ENCODE results near the gene APOBEC3F.
"Not testable (repeated sequence)": the region's sequence is repeated elsewhere in the genome, so short reads cannot be mapped to it uniquely, and the experiment has no call there.

The APOBEC3F gene

DNA sequence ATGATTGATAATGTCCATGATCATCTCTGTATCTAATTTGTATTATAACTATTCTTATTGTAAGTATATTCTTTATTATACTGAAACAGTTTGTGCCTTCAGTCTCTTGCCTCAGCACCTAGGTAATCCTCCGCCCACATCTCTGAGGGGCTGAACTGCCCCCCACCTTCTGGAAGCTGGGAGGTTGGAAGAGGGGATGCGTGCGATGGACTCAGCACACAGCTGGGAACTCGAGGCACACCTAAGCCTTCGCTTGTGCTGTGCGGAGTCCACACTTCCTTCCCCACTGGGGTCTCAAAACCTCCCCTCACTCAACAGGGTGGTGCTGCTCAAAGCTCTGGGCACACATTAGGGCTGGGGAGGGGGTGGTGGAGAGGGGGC, 27.1 kb upstream of the APOBEC3F start:
- H3K27me3 ChIP-seq (replicated peaks; ENCODE audit: control insufficient read depth, insufficient read depth, low read length, poor library complexity, severe bottlenecking); H3K9me3 ChIP-seq (ENCODE audit: control insufficient read depth, low read length); DNase-seq; H3K4me1 ChIP-seq (ENCODE audit: control insufficient read depth, insufficient read depth, low read length, poor library complexity, severe bottlenecking); H3K36me3 ChIP-seq (ENCODE audit: control insufficient read depth, insufficient read depth, low read length): not testable (repeated sequence)
- Histone ChIP-seq H3K27ac (ENCODE audit: insufficient read depth, low read length, poor library complexity, severe bottlenecking) (peak overlapping the region; percentile 68), H3K4me3 (ENCODE audit: insufficient read depth, low read depth, low read length, poor library complexity, severe bottlenecking) (peak overlapping the region; percentile 49)

DNA sequence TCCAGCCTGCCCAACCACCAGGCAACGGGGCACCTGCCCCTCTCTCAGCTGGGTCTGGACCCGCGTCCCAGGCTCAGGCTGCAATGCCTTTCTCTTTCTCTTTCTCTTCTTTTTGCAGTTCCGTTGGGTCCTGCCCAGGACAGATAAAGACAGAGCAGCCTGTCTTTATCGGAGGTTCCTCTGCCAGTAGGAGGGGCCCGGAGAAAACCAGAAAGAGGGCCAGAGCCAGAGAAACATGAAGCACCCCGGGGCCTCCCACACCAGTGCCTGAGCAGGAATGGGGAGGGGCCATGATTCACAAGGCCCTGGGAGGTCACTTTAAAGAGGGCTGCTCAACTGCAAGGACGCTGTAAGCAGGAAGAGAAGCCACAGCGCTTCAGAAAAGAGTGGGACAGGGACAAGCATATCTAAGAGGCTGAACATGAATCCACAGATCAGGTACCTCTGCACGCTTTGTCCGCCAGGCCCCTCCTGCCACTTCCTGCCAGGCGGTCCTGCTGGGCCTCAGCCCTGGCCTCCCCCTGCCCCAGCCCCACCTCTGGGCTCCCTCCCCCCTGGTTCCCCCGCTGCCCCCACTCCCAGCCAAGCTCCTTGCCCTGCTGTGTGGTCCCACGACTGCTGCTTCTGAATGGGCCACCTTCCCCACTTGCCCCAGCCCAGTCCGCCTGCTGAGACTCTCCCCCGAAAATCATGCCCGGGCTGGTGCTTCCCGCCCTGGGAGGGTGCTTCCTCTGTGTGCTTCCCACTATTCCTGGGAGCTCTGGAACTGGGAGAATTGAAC, 26.5 kb upstream of the APOBEC3F start, which contains the start of gene APOBEC3C:
Gene APOBEC3C, plus strand, starts transcription at position 316 of the 781 bp plus-strand sequence. Its CDS starts 106 bp downstream, at position 422.
- Histone ChIP-seq H3K9me3 (ENCODE audit: control insufficient read depth, low read length) (no peaks in the 10 kb centered on the region), H3K36me3 (ENCODE audit: control insufficient read depth, insufficient read depth, low read length) (peaks cover 9% of the 10 kb centered on the region), H3K4me1 (ENCODE audit: control insufficient read depth, insufficient read depth, low read length, poor library complexity, severe bottlenecking) (peaks cover 8% of the 10 kb centered on the region), H3K27me3 (replicated peaks; ENCODE audit: control insufficient read depth, insufficient read depth, low read length, poor library complexity, severe bottlenecking) (no peaks in the 10 kb centered on the region), H3K27ac (ENCODE audit: insufficient read depth, low read length, poor library complexity, severe bottlenecking) (peak within 1 kb of the TSS; percentile 68), H3K4me3 (ENCODE audit: insufficient read depth, low read depth, low read length, poor library complexity, severe bottlenecking) (peak within 1 kb of the TSS; percentile 49)
- DNase-seq: peak; percentile 60 to 63 (median 62)

DNA sequence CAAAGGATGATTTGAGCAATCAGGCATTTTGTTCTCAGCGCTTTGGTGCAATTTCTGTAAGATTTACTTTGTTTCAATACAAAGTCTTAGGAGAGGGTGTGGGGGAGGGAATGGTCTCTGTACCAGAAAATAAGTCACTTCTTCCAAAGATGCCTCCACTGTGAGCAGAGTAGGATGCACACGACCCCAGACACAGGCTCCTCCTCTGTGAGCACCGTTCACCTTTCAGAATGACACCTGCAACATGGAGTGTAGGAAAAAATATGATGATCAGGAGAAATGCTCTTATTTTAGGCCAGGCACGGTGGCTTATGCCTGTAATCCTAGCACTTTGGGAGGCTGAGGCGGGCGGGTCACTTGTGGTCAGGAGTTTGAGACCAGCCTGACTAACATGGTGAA, 25.9 kb upstream of the APOBEC3F start:
- DNase-seq; H3K9me3 ChIP-seq (ENCODE audit: control insufficient read depth, low read length); H3K27me3 ChIP-seq (replicated peaks; ENCODE audit: control insufficient read depth, insufficient read depth, low read length, poor library complexity, severe bottlenecking); H3K4me1 ChIP-seq (ENCODE audit: control insufficient read depth, insufficient read depth, low read length, poor library complexity, severe bottlenecking): not testable (repeated sequence)
- H3K36me3 ChIP-seq (ENCODE audit: control insufficient read depth, insufficient read depth, low read length): peaks cover 12% of the 10 kb centered on the region
- H3K4me3 ChIP-seq (ENCODE audit: insufficient read depth, low read depth, low read length, poor library complexity, severe bottlenecking): peak overlapping the region; percentile 49
- H3K27ac ChIP-seq (ENCODE audit: insufficient read depth, low read length, poor library complexity, severe bottlenecking): peak overlapping the region; percentile 68

DNA sequence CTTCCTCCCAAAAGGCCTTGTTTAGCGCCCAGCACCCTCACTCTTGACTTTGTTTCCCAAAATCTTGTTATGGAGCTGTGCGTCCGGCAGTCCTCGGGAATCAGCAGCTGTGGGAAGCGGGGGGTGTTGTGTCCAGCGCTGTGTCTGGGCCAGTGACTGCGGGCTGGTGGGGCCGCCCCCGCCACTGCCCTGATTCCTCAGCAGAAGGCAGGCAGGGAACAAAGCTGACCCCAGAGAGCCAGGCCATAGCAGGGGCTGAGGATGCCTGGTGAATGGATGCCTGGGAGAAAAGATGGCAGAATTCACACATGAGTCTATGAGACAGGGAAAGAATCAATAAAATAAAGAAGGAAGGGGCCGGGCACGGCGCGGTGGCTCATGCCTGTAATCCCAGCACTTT, 24.1 kb upstream of the APOBEC3F start:
- no peak overlapping the region for H3K27ac ChIP-seq (ENCODE audit: insufficient read depth, low read length, poor library complexity, severe bottlenecking)
- H3K27me3 ChIP-seq (replicated peaks; ENCODE audit: control insufficient read depth, insufficient read depth, low read length, poor library complexity, severe bottlenecking): no peaks in the 10 kb centered on the region
- no peaks in the 10 kb centered on the region for H3K9me3 ChIP-seq (ENCODE audit: control insufficient read depth, low read length)
- H3K36me3 ChIP-seq (ENCODE audit: control insufficient read depth, insufficient read depth, low read length): peaks cover 12% of the 10 kb centered on the region
- no peak overlapping the region for H3K4me3 ChIP-seq (ENCODE audit: insufficient read depth, low read depth, low read length, poor library complexity, severe bottlenecking)
- no peak for DNase-seq
- H3K4me1 ChIP-seq (ENCODE audit: control insufficient read depth, insufficient read depth, low read length, poor library complexity, severe bottlenecking): peaks cover 13% of the 10 kb centered on the region

DNA sequence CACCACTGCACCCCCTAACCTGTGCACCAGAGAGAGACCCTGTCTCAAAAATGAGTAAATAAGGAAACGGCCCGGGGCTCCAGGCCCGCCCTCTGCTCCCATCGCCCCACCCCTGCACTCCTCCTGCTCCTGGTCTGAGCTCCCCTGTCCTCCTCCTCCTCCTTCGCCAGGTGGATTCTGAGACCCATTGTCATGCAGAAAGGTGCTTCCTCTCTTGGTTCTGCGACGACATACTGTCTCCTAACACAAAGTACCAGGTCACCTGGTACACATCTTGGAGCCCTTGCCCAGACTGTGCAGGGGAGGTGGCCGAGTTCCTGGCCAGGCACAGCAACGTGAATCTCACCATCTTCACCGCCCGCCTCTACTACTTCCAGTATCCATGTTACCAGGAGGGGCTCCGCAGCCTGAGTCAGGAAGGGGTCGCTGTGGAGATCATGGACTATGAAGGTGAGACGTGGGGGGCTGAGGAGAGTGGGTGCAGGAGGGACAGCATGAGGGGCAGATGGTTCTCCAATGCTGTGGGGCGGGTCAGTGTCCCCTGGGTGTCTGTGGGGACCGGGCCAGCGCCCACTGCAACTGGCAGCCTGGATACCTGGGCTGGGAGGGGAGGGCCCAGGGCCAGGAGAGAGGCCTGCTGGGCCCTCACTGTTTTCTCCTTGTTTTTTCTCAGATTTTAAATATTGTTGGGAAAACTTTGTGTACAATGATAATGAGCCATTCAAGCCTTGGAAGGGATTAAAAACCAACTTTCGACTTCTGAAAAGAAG, 22.9 kb upstream of the APOBEC3F start:
- Histone ChIP-seq H3K36me3 (ENCODE audit: control insufficient read depth, insufficient read depth, low read length) (peaks cover 12% of the 10 kb centered on the region), H3K27ac (ENCODE audit: insufficient read depth, low read length, poor library complexity, severe bottlenecking) (no peak overlapping the region), H3K27me3 (replicated peaks; ENCODE audit: control insufficient read depth, insufficient read depth, low read length, poor library complexity, severe bottlenecking) (no peaks in the 10 kb centered on the region), H3K9me3 (ENCODE audit: control insufficient read depth, low read length) (no peaks in the 10 kb centered on the region), H3K4me3 (ENCODE audit: insufficient read depth, low read depth, low read length, poor library complexity, severe bottlenecking) (no peak overlapping the region), H3K4me1 (ENCODE audit: control insufficient read depth, insufficient read depth, low read length, poor library complexity, severe bottlenecking) (peaks cover 20% of the 10 kb centered on the region)
- no peak for DNase-seq

DNA sequence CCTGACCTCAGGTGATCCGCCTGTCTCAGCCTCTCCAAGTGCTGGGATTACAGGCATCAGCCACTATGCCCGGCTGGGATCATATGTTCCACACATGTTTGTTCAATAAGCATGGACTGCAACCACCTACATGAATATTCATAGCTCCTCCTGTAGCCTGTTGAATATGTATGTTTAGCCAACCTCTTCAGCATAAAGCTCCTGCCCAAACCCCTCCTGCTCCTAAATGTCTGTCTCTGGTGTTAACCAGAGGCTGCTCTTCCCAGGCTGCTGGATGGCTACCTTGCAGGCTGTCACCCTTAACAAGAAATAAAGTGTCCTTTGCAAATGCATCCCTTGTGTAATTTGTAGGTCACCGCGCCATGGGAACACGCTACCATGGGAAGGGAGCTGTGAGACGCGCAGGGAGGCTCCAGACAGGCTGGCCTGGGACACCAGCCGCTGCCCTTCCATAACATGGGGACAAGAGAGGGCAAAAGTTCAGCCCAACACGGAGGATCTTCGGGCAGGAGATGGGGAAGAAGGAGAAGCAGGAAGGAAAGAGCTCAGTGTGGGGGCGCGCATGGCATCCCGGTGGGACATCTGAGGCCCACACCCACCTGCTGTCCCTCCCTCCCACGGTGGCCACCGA, 20.5 kb upstream of the APOBEC3F start:
- not testable (repeated sequence) for H3K4me3 ChIP-seq (ENCODE audit: insufficient read depth, low read depth, low read length, poor library complexity, severe bottlenecking); DNase-seq; H3K27me3 ChIP-seq (replicated peaks; ENCODE audit: control insufficient read depth, insufficient read depth, low read length, poor library complexity, severe bottlenecking); H3K9me3 ChIP-seq (ENCODE audit: control insufficient read depth, low read length)
- peaks cover 15% of the 10 kb centered on the region for H3K36me3 ChIP-seq (ENCODE audit: control insufficient read depth, insufficient read depth, low read length)
- H3K27ac ChIP-seq (ENCODE audit: insufficient read depth, low read length, poor library complexity, severe bottlenecking): peak overlapping the region; percentile 45
- H3K4me1 ChIP-seq (ENCODE audit: control insufficient read depth, insufficient read depth, low read length, poor library complexity, severe bottlenecking): peaks cover 33% of the 10 kb centered on the region

DNA sequence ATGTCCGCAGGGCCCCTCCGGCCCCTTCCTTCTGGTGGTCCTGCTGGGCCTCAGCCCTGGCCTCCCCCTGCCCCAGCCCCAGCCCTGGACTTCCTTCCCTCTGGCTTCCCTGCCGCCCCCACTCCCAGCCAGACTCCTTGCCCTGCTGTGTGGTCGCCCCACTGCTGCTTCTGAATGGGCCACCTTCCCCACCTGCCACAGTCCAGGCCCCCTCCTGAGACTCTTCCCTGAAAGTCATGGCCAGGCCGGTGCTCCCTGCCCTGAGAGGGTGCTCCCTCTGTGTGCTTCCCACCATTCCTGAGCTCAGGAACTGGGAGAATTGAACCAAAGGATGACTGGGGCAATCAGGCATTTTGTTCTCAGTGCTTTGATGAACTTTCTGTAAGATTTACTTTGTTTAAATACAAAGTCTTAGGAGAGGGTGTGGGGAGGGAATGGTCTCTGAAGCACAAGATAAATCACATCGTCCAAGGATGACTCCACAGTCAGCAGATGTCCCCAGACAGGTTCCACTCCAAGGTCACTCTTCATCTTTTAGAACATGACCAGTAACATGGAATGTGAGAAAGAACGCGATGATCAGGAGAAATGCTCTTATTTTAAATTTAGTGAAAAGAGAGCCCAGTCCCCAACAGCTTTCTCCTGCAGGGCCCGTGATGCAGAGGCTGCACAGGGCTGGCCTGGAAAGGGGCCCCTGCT, 19.0 kb upstream of the APOBEC3F start:
- DNase-seq: no peak
- Histone ChIP-seq H3K4me3 (ENCODE audit: insufficient read depth, low read depth, low read length, poor library complexity, severe bottlenecking) (peak overlapping the region; percentile 56), H3K36me3 (ENCODE audit: control insufficient read depth, insufficient read depth, low read length) (peaks cover 19% of the 10 kb centered on the region), H3K27me3 (replicated peaks; ENCODE audit: control insufficient read depth, insufficient read depth, low read length, poor library complexity, severe bottlenecking) (no peaks in the 10 kb centered on the region), H3K4me1 (ENCODE audit: control insufficient read depth, insufficient read depth, low read length, poor library complexity, severe bottlenecking) (peaks cover 31% of the 10 kb centered on the region), H3K27ac (ENCODE audit: insufficient read depth, low read length, poor library complexity, severe bottlenecking) (peak overlapping the region; percentile 78), H3K9me3 (ENCODE audit: control insufficient read depth, low read length) (no peaks in the 10 kb centered on the region)

DNA sequence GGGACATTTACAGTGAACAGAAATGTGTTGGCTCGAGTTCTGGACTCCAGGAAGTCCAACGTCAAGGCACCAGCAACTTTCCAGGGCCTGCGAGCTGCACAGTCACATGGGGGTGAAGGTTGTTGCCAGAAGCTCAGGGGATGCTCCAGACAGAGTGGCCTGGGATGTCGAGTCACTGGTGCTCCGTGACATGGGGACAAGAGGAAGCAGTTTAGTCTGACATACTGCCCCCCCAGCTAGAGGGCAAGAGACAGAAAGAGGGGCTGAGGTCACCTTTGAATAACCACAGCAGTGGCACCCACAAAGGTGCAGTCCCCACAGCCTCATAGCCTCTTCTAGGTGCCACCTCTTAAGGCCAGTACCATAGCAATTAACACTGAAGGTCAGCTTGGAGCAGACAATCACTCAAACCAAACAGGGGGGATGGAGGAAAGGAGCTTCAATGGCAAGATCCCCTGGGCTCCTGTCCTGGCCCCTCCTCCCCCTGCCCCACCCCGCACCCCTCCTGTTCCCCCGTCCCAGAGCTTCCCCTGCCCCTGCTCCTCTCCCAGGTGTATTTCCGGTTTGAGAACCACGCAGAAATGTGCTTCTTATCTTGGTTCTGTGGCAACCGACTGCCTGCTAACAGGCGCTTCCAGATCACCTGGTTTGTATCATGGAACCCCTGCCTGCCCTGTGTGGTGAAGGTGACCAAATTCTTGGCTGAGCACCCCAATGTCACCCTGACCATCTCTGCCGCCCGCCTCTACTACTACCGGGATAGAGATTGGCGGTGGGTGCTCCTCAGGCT, 15.9 kb upstream of the APOBEC3F start:
- peak in 1 of 3 donors; percentile 18 for DNase-seq
- peaks cover 7% of the 10 kb centered on the region for H3K36me3 ChIP-seq (ENCODE audit: control insufficient read depth, insufficient read depth, low read length)
- H3K4me3 ChIP-seq (ENCODE audit: insufficient read depth, low read depth, low read length, poor library complexity, severe bottlenecking): no peak overlapping the region
- H3K4me1 ChIP-seq (ENCODE audit: control insufficient read depth, insufficient read depth, low read length, poor library complexity, severe bottlenecking): peaks cover 31% of the 10 kb centered on the region
- H3K9me3 ChIP-seq (ENCODE audit: control insufficient read depth, low read length): no peaks in the 10 kb centered on the region
- H3K27me3 ChIP-seq (replicated peaks; ENCODE audit: control insufficient read depth, insufficient read depth, low read length, poor library complexity, severe bottlenecking): no peaks in the 10 kb centered on the region
- H3K27ac ChIP-seq (ENCODE audit: insufficient read depth, low read length, poor library complexity, severe bottlenecking): peak overlapping the region; percentile 51

DNA sequence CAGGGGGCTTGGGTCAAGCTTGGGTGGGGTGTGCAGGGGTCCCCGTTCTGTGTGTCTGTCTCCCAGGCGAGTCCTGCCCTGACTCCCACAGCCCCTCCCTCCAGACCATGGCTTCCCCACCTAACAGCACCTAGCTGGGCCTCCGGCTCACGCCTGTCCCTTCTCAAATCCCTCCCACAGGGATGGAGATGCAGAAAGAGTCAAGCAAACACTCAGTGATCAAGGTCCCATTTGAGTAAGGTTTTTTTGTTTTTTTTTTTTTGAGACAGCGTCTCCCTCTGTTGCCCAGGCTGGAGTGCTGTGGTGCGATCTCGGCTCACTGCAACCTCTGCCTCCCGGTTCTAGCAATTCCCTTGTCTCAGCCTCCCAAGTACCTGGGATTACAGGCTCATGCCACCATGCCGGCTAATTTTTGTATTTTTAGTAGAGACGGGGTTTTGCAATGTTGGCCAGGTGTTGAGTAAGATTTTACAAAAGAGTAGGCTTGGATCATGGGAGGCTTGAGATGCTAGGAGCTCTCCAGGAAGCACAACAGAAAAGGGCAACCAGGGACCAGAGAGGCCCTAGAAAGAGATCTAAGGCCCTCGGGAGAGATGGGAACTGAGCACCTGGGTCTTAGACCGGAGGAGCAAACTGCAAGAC, 14.0 kb upstream of the APOBEC3F start:
- Histone ChIP-seq H3K36me3 (ENCODE audit: control insufficient read depth, insufficient read depth, low read length) (peaks cover 7% of the 10 kb centered on the region), H3K27ac (ENCODE audit: insufficient read depth, low read length, poor library complexity, severe bottlenecking) (no peak overlapping the region), H3K4me1 (ENCODE audit: control insufficient read depth, insufficient read depth, low read length, poor library complexity, severe bottlenecking) (peaks cover 25% of the 10 kb centered on the region), H3K27me3 (replicated peaks; ENCODE audit: control insufficient read depth, insufficient read depth, low read length, poor library complexity, severe bottlenecking) (no peaks in the 10 kb centered on the region), H3K4me3 (ENCODE audit: insufficient read depth, low read depth, low read length, poor library complexity, severe bottlenecking) (no peak overlapping the region), H3K9me3 (ENCODE audit: control insufficient read depth, low read length) (no peaks in the 10 kb centered on the region)
- no peak for DNase-seq

Measured in effector memory CD4-positive, alpha-beta T cell (primary cell).